Measurements from ENCODE around the gene ABLIM1.
"Not testable (repeated sequence)": the region's sequence is repeated elsewhere in the genome, so short reads cannot be mapped to it uniquely, and the experiment has no call there.

ABLIM1 gene

GRCh38 chr10:114658175-114658574 is at the start of gene ABLIM1:
Gene ABLIM1 (minus strand): TSS chr10:114658275. CDS start chr10:114658200, 75 bp downstream.
- DNase-seq = no peak

- no peak for DNase-seq
These were observed 48.5 kb upstream of the ABLIM1 start for GRCh38 chr10:114706458-114707055.

GRCh38 chr10:114704679-114705078 is 46.6 kb upstream of the ABLIM1 start:
- no peak for DNase-seq

GRCh38 chr10:114703377-114704107 is 45.5 kb upstream of the ABLIM1 start:
- DNase-seq = no peak

- no peak for DNase-seq
These were observed 40.4 kb upstream of the ABLIM1 start for GRCh38 chr10:114698271-114699061.

GRCh38 chr10:114697061-114697598 is 39.1 kb upstream of the ABLIM1 start:
- DNase-seq = no peak

- not testable (repeated sequence) for DNase-seq
These were observed 38.2 kb upstream of the ABLIM1 start for GRCh38 chr10:114696301-114696700.

- DNase-seq = no peak
These were observed 36.7 kb upstream of the ABLIM1 start for GRCh38 chr10:114694752-114695151.

GRCh38 chr10:114694062-114694461 is 36.0 kb upstream of the ABLIM1 start:
- DNase-seq = no peak

GRCh38 chr10:114691442-114691941 is 33.4 kb upstream of the ABLIM1 start:
- DNase-seq = no peak

GRCh38 chr10:114688786-114689185 is 30.7 kb upstream of the ABLIM1 start:
- DNase-seq = no peak

GRCh38 chr10:114687459-114687858 is 29.4 kb upstream of the ABLIM1 start:
- DNase-seq = no peak

- DNase-seq = no peak
These were observed 27.9 kb upstream of the ABLIM1 start for GRCh38 chr10:114686013-114686412.

- no peak for DNase-seq
These were observed 27.4 kb upstream of the ABLIM1 start for GRCh38 chr10:114685456-114685855.

GRCh38 chr10:114684822-114685209 is 26.7 kb upstream of the ABLIM1 start:
- DNase-seq = no peak

- no peak for DNase-seq
These were observed 26.2 kb upstream of the ABLIM1 start for GRCh38 chr10:114684084-114684821.

GRCh38 chr10:114683593-114683992 is 25.5 kb upstream of the ABLIM1 start:
- DNase-seq = no peak

- DNase-seq = no peak
These were observed 25.1 kb upstream of the ABLIM1 start for GRCh38 chr10:114683162-114683561.

- DNase-seq = no peak
These were observed 24.5 kb upstream of the ABLIM1 start for GRCh38 chr10:114682532-114682931.

GRCh38 chr10:114682121-114682520 is 24.0 kb upstream of the ABLIM1 start:
- no peak for DNase-seq

GRCh38 chr10:114681542-114681941 is 23.5 kb upstream of the ABLIM1 start:
- no peak for DNase-seq

- DNase-seq = no peak
These were observed 22.6 kb upstream of the ABLIM1 start for GRCh38 chr10:114680543-114681117.
